ENCODE results near the gene PDCD1LG2.

PDCD1LG2 gene

GRCh38 chr9:5574097-5574496 is 63.8 kb downstream of the PDCD1LG2 start:
- TF ChIP-seq REST (IDR thresholded peaks at IDR 0.05; ENCODE audit: insufficient read depth in 1 of 2, low read depth in 2 of 2, low read length in 2 of 2) (no peak), SIN3A (IDR thresholded peaks at IDR 0.05; ENCODE audit: borderline replicate concordance, insufficient read depth, low read length) (no peak), FOXP2 (optimal IDR thresholded peaks at IDR 0.05; ENCODE audit: borderline replicate concordance, extremely low read depth, extremely low read length, insufficient read depth) (no peak), POLR2AphosphoS5 (IDR thresholded peaks at IDR 0.05; ENCODE audit: low read depth, low read length) (no peak), TAF1 (IDR thresholded peaks at IDR 0.05; ENCODE audit: borderline replicate concordance, insufficient read depth, low read length) (no peak)

- TF ChIP-seq TAF1 (IDR thresholded peaks at IDR 0.05; ENCODE audit: borderline replicate concordance, insufficient read depth, low read length) (no peak), REST (IDR thresholded peaks at IDR 0.05; ENCODE audit: insufficient read depth in 1 of 2, low read depth in 2 of 2, low read length in 2 of 2) (no peak), FOXP2 (optimal IDR thresholded peaks at IDR 0.05; ENCODE audit: borderline replicate concordance, extremely low read depth, extremely low read length, insufficient read depth) (no peak), POLR2AphosphoS5 (IDR thresholded peaks at IDR 0.05; ENCODE audit: low read depth, low read length) (no peak), SIN3A (IDR thresholded peaks at IDR 0.05; ENCODE audit: borderline replicate concordance, insufficient read depth, low read length) (no peak)
Measured at GRCh38 chr9:5575000-5575399, 64.7 kb downstream of the PDCD1LG2 start.

- no peak for TF ChIP-seq TAF1 (IDR thresholded peaks at IDR 0.05; ENCODE audit: borderline replicate concordance, insufficient read depth, low read length)
- no peak for TF ChIP-seq POLR2AphosphoS5 (IDR thresholded peaks at IDR 0.05; ENCODE audit: low read depth, low read length)
- TF ChIP-seq REST (IDR thresholded peaks at IDR 0.05; ENCODE audit: insufficient read depth in 1 of 2, low read depth in 2 of 2, low read length in 2 of 2), result no peak
- no peak for TF ChIP-seq SIN3A (IDR thresholded peaks at IDR 0.05; ENCODE audit: borderline replicate concordance, insufficient read depth, low read length)
- no peak for TF ChIP-seq FOXP2 (optimal IDR thresholded peaks at IDR 0.05; ENCODE audit: borderline replicate concordance, extremely low read depth, extremely low read length, insufficient read depth)
Measured at GRCh38 chr9:5577225-5577624, 66.9 kb downstream of the PDCD1LG2 start.

GRCh38 chr9:5578018-5578697 is 67.8 kb downstream of the PDCD1LG2 start:
- TF ChIP-seq POLR2AphosphoS5 (IDR thresholded peaks at IDR 0.05; ENCODE audit: low read depth, low read length) (no peak), TAF1 (IDR thresholded peaks at IDR 0.05; ENCODE audit: borderline replicate concordance, insufficient read depth, low read length) (no peak), SIN3A (IDR thresholded peaks at IDR 0.05; ENCODE audit: borderline replicate concordance, insufficient read depth, low read length) (no peak), FOXP2 (optimal IDR thresholded peaks at IDR 0.05; ENCODE audit: borderline replicate concordance, extremely low read depth, extremely low read length, insufficient read depth) (no peak), REST (IDR thresholded peaks at IDR 0.05; ENCODE audit: insufficient read depth in 1 of 2, low read depth in 2 of 2, low read length in 2 of 2) (no peak)

Data from PFSK-1 (cell line).